ENCODE results near the gene SYT14.
"Not testable (repeated sequence)": the region's sequence is repeated elsewhere in the genome, so short reads cannot be mapped to it uniquely, and the experiment has no call there.

Gene SYT14

GRCh38 chr1:210099921-210100320, 161.9 kb downstream of the SYT14 start:
- DNase-seq (ENCODE audit: low read depth) = no peak
- no peak overlapping the region for H3K4me3 ChIP-seq (ENCODE audit: low read depth, low read length)
- TF ChIP-seq, protein P1, sequence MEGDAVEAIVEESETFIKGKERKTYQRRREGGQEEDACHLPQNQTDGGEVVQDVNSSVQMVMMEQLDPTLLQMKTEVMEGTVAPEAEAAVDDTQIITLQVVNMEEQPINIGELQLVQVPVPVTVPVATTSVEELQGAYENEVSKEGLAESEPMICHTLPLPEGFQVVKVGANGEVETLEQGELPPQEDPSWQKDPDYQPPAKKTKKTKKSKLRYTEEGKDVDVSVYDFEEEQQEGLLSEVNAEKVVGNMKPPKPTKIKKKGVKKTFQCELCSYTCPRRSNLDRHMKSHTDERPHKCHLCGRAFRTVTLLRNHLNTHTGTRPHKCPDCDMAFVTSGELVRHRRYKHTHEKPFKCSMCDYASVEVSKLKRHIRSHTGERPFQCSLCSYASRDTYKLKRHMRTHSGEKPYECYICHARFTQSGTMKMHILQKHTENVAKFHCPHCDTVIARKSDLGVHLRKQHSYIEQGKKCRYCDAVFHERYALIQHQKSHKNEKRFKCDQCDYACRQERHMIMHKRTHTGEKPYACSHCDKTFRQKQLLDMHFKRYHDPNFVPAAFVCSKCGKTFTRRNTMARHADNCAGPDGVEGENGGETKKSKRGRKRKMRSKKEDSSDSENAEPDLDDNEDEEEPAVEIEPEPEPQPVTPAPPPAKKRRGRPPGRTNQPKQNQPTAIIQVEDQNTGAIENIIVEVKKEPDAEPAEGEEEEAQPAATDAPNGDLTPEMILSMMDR (IDR thresholded peaks at IDR 0.05; ENCODE audit: control insufficient read depth, extremely low read depth, insufficient read depth) = no peak

- DNase-seq (ENCODE audit: low read depth) = no peak
- H3K4me3 ChIP-seq (ENCODE audit: low read depth, low read length) = no peak overlapping the region
- TF ChIP-seq, protein P1 (IDR thresholded peaks at IDR 0.05; ENCODE audit: control insufficient read depth, extremely low read depth, insufficient read depth) = no peak
These were observed 166.1 kb downstream of the SYT14 start for GRCh38 chr1:210104103-210104502.

GRCh38 chr1:210112906-210113305, 174.9 kb downstream of the SYT14 start:
- DNase-seq (ENCODE audit: low read depth) = not testable (repeated sequence)

DNA sequence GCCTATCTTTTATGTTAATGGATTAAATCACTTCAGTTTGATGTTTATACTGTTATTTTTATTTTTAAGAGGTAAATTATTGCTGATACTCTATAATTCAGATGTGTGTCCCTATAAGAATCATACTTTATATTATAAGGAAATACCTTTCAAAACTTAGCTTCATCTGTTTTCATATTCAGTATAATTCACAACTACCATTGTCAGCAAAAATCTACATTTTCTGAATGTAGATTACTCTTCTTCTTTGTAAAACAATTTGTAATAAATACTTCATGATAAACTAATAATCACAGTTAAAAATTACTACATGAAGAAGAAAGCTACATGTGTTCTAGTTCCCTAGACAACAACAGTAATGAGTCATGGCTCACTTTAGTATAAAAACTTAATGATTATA, 179.2 kb downstream of the SYT14 start:
- no peak for DNase-seq (ENCODE audit: low read depth)
- TF ChIP-seq, protein P1 (IDR thresholded peaks at IDR 0.05; ENCODE audit: control insufficient read depth, extremely low read depth, insufficient read depth) = no peak
- H3K4me3 ChIP-seq (ENCODE audit: low read depth, low read length) = no peak overlapping the region

More at GRCh38 chr1:210112906-210113305, 174.9 kb downstream of the SYT14 start:
- not testable (repeated sequence) for H3K4me3 ChIP-seq (ENCODE audit: low read depth, low read length)

DNA sequence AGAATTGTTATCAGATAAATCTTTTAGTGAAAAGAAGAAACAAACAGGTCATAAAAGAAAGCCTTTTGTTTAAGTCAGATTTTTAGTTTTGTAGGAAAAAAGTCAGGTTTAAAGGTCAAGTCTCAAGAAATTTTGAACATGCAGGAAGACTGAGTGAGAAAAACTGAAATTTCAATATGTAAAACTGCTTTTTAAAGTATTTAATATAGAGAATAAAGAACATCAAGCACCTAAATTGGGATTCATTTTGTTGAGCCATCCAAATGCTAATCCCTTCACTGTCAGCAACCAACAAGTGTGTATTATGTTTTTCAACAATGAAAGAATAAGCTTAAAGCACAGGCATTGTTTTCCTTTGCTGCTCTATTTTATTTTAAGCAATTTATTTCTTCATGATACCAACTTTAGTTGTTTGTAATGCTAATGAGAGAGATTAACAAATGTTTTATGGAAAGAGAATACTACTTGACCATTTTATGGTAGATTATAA, 179.7 kb downstream of the SYT14 start:
- no peak for DNase-seq (ENCODE audit: low read depth)
- TF ChIP-seq, protein P1 (IDR thresholded peaks at IDR 0.05; ENCODE audit: control insufficient read depth, extremely low read depth, insufficient read depth) = no peak
- H3K4me3 ChIP-seq (ENCODE audit: low read depth, low read length) = no peak overlapping the region

DNA sequence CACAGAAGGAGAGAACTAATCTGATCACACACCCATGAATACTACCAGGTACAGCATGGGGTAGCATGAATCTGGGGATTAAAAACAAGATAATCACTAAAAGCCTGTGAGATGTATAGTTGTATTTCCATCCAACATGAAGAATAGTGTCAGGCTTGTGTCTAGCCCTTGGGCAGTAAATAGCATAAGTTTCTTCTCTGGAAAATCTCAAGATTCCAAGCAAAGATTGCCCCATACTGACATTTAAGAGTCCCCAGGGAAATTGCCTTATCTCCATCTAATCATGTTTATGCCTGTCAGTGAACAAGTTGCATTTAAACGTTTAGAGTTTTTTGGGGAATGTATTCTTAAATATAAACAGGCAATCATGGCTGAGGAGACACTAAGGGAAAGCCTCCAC, 185.4 kb downstream of the SYT14 start:
- DNase-seq (ENCODE audit: low read depth) = no peak
- TF ChIP-seq, protein P1 (IDR thresholded peaks at IDR 0.05; ENCODE audit: control insufficient read depth, extremely low read depth, insufficient read depth) = no peak
- no peak overlapping the region for H3K4me3 ChIP-seq (ENCODE audit: low read depth, low read length)

DNA sequence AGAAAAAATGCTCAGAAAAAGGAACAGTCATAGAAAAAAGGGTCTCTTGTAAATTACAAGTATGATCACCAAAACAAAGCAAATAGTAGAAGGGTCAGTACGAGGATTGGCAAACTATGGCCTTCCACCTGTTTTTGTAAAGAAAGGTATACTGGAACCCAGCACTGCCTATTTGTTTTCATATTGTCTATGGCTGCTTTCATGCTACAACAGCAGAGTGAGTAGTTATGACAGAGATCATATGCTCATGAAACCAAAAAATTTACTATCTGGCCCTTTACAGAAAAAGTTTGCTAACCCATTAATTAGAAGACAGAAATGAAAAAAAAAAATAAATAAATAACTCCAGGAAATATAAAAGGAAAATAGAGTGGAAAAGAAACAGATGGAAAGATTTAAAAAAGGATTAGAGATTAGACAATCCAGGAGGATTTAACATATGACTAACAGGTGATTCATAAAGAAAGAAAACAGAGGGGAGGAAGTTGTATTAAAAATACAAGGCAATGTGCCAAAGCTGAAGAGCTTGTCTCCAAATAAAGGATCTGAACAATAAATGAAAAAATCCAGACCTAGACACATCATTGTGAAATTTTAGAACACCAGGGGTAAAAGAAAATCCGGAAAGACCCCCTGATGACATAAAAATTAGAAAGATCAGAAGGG, 186.0 kb downstream of the SYT14 start:
- TF ChIP-seq, protein P1 (IDR thresholded peaks at IDR 0.05; ENCODE audit: control insufficient read depth, extremely low read depth, insufficient read depth) = no peak
- DNase-seq (ENCODE audit: low read depth) = no peak
- no peak overlapping the region for H3K4me3 ChIP-seq (ENCODE audit: low read depth, low read length)
